Parathyroid adenoma (tissue), 2 donors: ENCODE data around the gene CASKIN1.
"Not testable (repeated sequence)": the region's sequence is repeated elsewhere in the genome, so short reads cannot be mapped to it uniquely, and the experiment has no call there.

ENCODE experiments used
- H2AFZ ChIP-seq: fragments of 300-600 bp; sonication (generic); one replicate; pipeline ENCODE4 v1.7.0; 2017; ENCODE audit warnings: antibody characterized with exemption, mild to moderate bottlenecking
- H3K27ac ChIP-seq: fragments of 300-600 bp; sonication (generic); one replicate; pipeline ENCODE4 v1.7.0; 2017
- H3K27me3 ChIP-seq: fragments of 300-600 bp; sonication (generic); one replicate; pipeline ENCODE4 v1.7.0; 2017; ENCODE audit warnings: low read length; ENCODE audit not compliant: control insufficient read depth, insufficient read depth
- H3K36me3 ChIP-seq: fragments of 300-600 bp; sonication (generic); one replicate; pipeline ENCODE4 v1.7.0; 2017; ENCODE audit warnings: low read length; ENCODE audit not compliant: control insufficient read depth, insufficient read depth
- H3K4me1 ChIP-seq: fragments of 300-600 bp; sonication (generic); one replicate; pipeline ENCODE4 v1.7.0; 2017; ENCODE audit warnings: control low read depth
- H3K4me2 ChIP-seq: fragments of 300-600 bp; sonication (generic); one replicate; pipeline ENCODE4 v1.7.0; 2017; ENCODE audit warnings: low read length
- H3K4me3 ChIP-seq: fragments of 300-600 bp; sonication (generic); one replicate; pipeline ENCODE4 v1.7.0; 2017; ENCODE audit warnings: low read depth, low read length
- H3K79me2 ChIP-seq: fragments of 300-600 bp; sonication (generic); one replicate; pipeline ENCODE4 v1.7.0; 2017; ENCODE audit warnings: control low read depth
- H3K9ac ChIP-seq: fragments of 300-600 bp; sonication (generic); one replicate; pipeline ENCODE4 v1.7.0; 2017; ENCODE audit warnings: mild to moderate bottlenecking
- H3K9me3 ChIP-seq: fragments of 300-600 bp; sonication (generic); one replicate; pipeline ENCODE4 v1.7.0; 2017; ENCODE audit warnings: low read length; ENCODE audit not compliant: control insufficient read depth
- CTCF ChIP-seq: fragments of 300-600 bp; sonication (generic); IDR thresholded peaks from one replicate; pipeline ENCODE4 v1.7.0; 2017; ENCODE audit warnings: antibody characterized with exemption, mild to moderate bottlenecking
- donor health status: primary hyperparathyroidism.

The CASKIN1 gene

DNA sequence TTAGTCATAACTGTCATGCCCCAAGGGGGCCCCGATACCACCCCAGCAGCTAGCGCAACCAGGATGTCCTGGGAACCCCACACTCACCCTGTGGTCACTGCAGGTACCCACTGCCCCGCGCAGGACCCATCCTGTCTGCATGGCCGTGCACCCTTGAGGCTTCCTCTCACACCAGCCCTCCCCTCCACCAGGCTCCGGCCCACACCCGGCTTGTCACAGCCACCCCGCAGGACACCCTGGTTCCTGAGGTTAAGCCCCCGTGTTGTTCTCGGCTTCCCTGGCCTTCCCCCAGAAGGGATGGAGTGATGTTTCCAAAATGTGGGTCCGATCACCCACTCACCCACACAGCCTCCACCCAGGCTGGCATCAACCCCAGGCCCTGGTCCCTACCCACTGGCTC, 47.4 kb upstream of the CASKIN1 start:
- Histone ChIP-seq H3K4me1 (no peaks in the 10 kb centered on the region), H3K4me3 (no peak overlapping the region), H3K9me3 (no peaks in the 10 kb centered on the region), H2AFZ (no peak overlapping the region), H3K9ac (no peak overlapping the region), H3K27me3 (no peaks in the 10 kb centered on the region), H3K79me2 (no peaks in the 10 kb centered on the region), H3K4me2 (no peak overlapping the region), H3K27ac (no peak overlapping the region), H3K36me3 (no peaks in the 10 kb centered on the region)
- TF ChIP-seq CTCF = no peak

DNA sequence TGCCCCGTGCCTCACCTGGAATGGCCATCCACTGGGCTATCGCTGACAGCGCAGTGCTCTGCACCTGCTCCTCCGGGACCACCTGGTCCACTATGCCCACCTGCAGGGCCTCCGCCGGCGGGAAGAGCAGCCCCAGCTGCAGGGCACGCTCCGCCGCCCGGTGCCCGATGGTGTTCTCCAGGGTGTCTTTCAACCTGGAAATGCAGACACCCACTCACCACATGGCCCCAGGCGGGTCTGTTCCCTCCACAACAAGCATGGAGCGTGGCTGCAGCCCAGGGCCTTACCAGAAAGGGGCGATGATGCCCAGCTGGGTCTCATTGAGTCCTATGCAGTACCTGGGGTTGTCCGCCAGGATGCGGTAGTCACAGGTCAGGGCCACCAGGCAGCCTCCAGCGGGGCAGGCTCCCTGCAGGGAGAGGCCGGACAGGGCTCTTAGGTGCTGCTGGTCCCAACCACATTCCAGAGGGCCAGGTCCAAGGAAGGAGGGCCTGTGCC, 46.7 kb upstream of the CASKIN1 start:
- Histone ChIP-seq H3K9ac (no peak overlapping the region), H3K4me2 (no peak overlapping the region), H3K27me3 (no peaks in the 10 kb centered on the region), H2AFZ (no peak overlapping the region), H3K79me2 (no peaks in the 10 kb centered on the region), H3K36me3 (no peaks in the 10 kb centered on the region), H3K9me3 (no peaks in the 10 kb centered on the region), H3K27ac (no peak overlapping the region), H3K4me3 (no peak overlapping the region), H3K4me1 (no peaks in the 10 kb centered on the region)
- TF ChIP-seq CTCF = no peak

GRCh38 chr16:2242598-2242997, 46.2 kb upstream of the CASKIN1 start:
- no peaks in the 10 kb centered on the region for H3K4me1 ChIP-seq
- H3K27me3 ChIP-seq = no peaks in the 10 kb centered on the region
- no peaks in the 10 kb centered on the region for H3K79me2 ChIP-seq
- TF ChIP-seq CTCF = no peak
- H3K9ac ChIP-seq = no peak overlapping the region
- H3K9me3 ChIP-seq = no peaks in the 10 kb centered on the region
- H3K4me2 ChIP-seq = no peak overlapping the region
- H3K36me3 ChIP-seq = no peaks in the 10 kb centered on the region
- H3K4me3 ChIP-seq = no peak overlapping the region
- no peak overlapping the region for H2AFZ ChIP-seq
- H3K27ac ChIP-seq = no peak overlapping the region

DNA sequence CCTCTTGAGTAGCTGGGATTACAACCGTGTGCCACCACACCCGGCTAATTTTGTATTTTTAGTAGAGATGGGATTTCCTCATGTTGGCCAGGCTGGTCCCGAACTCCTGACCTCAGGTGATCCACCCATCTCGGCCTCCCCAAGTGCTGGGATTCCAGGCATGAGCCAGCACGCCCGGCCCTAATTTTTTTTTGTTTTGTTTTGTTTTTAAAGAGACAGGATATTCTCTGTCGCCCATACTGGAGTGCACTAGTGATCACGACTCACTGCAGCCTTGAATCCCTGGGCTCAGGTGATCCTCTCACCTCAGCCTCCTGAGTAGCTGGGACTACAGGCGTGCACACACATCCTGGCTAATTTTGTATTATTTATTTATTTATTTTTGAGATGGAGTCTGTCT, 43.9 kb upstream of the CASKIN1 start:
- not testable (repeated sequence) for H3K36me3 ChIP-seq, H3K79me2 ChIP-seq, H3K4me3 ChIP-seq, H3K27ac ChIP-seq, H2AFZ ChIP-seq, H3K27me3 ChIP-seq, H3K9me3 ChIP-seq, H3K4me1 ChIP-seq, H3K4me2 ChIP-seq, H3K9ac ChIP-seq

DNA sequence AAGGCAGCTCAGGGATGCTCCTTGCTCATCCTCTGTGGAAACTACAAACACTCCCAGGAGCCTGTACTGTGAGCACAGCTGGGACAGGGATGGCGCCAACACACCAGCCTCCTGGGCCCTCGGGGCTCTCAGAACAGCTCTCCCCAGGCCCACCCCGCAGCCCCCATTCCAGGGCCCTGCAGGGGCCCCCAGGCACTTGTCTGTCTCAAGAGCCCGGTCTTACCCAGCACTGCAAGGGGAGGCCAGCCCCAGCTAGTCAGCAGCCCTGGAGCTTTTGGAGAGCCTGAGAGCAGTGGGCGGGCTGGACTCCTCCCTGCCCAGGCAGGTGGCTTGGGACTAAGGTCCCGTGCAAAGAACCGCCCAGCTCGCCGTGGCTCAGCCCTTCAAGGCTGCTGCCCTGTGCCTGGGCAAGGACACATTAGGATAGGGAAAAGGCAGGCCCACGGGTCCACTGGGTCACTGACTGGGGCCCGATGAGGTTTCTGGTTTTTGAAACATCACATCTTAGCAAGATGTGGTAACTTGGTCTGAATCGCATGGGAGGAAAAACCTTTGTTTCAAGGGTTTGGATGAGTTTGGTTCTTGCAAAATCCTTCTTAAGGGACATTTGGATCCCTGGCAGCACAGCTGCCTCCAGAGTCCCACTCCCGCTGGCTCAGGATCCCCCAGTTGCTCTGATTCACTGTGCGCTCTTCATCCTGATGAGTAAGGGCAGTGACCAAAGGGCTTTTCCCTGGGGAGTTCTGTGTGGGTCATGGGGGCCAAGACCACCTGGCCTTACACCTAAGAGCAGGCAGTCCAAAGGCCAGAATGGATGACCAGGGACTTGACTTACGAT, 42.7 kb upstream of the CASKIN1 start:
- no peak overlapping the region for H3K4me2 ChIP-seq
- TF ChIP-seq CTCF = no peak
- H3K27ac ChIP-seq = no peak overlapping the region
- no peak overlapping the region for H3K9ac ChIP-seq
- no peaks in the 10 kb centered on the region for H3K79me2 ChIP-seq
- no peaks in the 10 kb centered on the region for H3K36me3 ChIP-seq
- no peaks in the 10 kb centered on the region for H3K27me3 ChIP-seq
- no peaks in the 10 kb centered on the region for H3K4me1 ChIP-seq
- H2AFZ ChIP-seq = no peak overlapping the region
- no peak overlapping the region for H3K4me3 ChIP-seq
- no peaks in the 10 kb centered on the region for H3K9me3 ChIP-seq
